Measurements from ENCODE around the gene NHERF1.

Gene NHERF1

DNA sequence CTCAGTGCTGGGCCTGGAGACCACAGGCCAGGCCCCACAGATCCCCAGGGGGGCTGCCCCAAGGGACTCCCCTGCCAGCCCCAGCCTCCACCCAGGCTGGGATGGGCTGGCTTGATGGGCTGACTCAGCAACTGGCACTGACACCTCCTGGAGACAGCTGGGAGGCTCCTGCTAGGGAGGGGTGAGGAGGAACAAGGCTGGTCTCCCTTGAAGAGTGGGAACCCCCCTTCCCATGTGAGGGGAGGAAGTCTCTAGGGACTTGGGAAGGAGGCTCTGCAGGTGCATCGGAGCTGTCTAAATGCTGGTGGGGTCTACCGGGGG, 10.4 kb downstream of the NHERF1 start:
- Histone ChIP-seq H3K36me3 (ENCODE audit: control insufficient read depth in 2 of 2, insufficient read depth in 2 of 2, low read length in 2 of 2) (no peaks in the 10 kb centered on the region), H3K9ac (ENCODE audit: low read length in 2 of 2) (no peak overlapping the region)

DNA sequence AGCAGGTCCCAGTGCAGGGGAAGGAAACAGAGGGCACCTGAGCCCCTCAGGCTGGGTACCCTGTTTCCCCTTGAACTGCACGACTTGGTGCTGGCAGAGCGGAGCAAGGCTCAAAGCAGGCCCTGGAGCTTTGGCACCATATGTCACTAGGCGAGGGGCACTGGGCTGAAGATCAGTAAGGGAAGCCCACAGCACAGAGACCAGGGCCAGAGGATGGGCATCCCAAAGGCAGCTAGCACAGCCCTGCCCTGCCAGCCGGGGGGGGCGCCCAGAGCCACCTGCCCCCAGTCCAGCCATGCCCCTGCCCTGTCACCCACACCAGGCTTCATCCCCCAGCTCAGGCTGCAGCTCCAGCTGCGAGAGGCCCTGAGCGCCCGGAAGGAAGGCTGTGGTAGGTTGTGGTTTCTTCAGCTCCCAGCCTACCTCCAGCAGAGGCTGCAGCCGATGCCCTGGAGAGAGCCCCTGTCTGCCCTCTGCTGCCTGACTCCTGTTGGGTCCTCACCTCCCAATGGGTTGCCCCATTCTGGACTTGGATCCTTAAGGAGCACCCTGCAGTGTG, 10.9 kb downstream of the NHERF1 start:
- Histone ChIP-seq H3K4me1 (ENCODE audit: control insufficient read depth, insufficient read depth, low read length) (peaks cover 20% of the 10 kb centered on the region), H3K9me3 (ENCODE audit: control insufficient read depth in 2 of 2, low read length in 2 of 2) (no peaks in the 10 kb centered on the region), H3K27ac (ENCODE audit: low read length) (no peak overlapping the region), H3K27me3 (ENCODE audit: control insufficient read depth in 1 of 2, insufficient read depth in 2 of 2, low read length in 2 of 2) (no peaks in the 10 kb centered on the region), H3K4me3 (ENCODE audit: low read length in 2 of 2) (no peak overlapping the region), H3K9ac (ENCODE audit: low read length in 2 of 2) (no peak overlapping the region), H3K36me3 (ENCODE audit: control insufficient read depth in 2 of 2, insufficient read depth in 2 of 2, low read length in 2 of 2) (no peaks in the 10 kb centered on the region)

More for the DNA sequence above, 10.4 kb downstream of the NHERF1 start:
- H3K9me3 ChIP-seq (ENCODE audit: control insufficient read depth in 2 of 2, low read length in 2 of 2): no peaks in the 10 kb centered on the region
- H3K4me1 ChIP-seq (ENCODE audit: control insufficient read depth, insufficient read depth, low read length): peaks cover 20% of the 10 kb centered on the region
- no peaks in the 10 kb centered on the region for H3K27me3 ChIP-seq (ENCODE audit: control insufficient read depth in 1 of 2, insufficient read depth in 2 of 2, low read length in 2 of 2)
- H3K4me3 ChIP-seq (ENCODE audit: low read length in 2 of 2): no peak overlapping the region
- H3K27ac ChIP-seq (ENCODE audit: low read length): no peak overlapping the region

DNA sequence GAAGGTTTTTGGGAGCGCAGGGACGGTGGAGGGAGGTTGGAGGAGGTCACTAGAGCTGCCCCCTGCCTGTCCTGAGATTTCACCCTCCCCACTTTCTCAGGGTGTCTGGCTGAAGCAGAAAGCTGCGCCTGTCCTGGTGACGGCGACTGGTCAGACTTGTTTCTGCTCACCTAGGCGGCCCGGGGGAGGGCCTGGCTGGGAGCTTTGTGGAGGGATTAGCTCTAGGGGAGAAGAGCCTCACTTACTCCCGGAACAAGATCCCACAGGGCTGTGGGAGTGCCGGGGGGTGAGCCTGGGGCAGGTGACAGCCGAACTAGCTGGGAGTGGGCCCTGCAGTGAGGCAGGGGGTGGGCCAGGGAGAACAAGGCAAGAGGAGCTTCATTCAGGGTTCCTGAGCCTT, 11.5 kb downstream of the NHERF1 start:
- Histone ChIP-seq H3K9me3 (ENCODE audit: control insufficient read depth in 2 of 2, low read length in 2 of 2) (no peaks in the 10 kb centered on the region), H3K27ac (ENCODE audit: low read length) (no peak overlapping the region), H3K4me3 (ENCODE audit: low read length in 2 of 2) (no peak overlapping the region)

DNA sequence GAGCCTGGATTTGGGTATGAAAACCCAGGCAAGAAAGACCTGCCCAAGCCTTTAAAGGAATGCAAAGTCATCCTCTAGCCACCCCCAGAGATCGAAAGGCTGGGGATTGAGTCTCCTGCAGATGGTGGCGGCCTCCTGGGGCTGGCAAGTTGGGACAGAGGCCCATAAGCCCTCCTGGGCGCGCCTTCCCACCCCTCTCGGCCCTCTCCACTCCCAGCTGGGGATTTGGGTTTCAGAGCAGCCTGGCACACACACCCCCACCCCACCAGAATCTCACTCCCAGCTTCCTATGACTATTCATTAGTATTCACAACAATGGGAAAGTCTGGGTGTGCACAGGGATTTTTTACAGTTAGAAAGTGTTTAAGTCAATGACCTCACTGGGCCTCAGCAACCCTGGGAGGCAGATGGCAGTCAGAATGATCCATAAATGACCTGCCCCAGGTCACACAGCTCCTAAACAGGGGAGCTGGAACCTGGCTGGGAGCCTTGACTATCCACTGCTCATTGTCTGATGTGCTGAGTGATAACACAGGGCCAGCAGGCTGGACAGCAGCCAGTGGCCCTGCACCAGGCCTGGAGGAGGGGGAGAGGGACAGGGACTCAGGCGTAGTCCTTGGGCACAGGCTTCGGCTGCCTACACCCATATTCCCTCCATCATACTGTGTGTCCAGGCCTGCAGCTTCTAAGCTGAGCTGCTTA, 12.1 kb downstream of the NHERF1 start:
- Histone ChIP-seq H3K27me3 (ENCODE audit: control insufficient read depth in 1 of 2, insufficient read depth in 2 of 2, low read length in 2 of 2) (no peaks in the 10 kb centered on the region), H3K27ac (ENCODE audit: low read length) (no peak overlapping the region), H3K36me3 (ENCODE audit: control insufficient read depth in 2 of 2, insufficient read depth in 2 of 2, low read length in 2 of 2) (no peaks in the 10 kb centered on the region), H3K9me3 (ENCODE audit: control insufficient read depth in 2 of 2, low read length in 2 of 2) (no peaks in the 10 kb centered on the region), H3K4me1 (ENCODE audit: control insufficient read depth, insufficient read depth, low read length) (peaks cover 20% of the 10 kb centered on the region), H3K4me3 (ENCODE audit: low read length in 2 of 2) (no peak overlapping the region), H3K9ac (ENCODE audit: low read length in 2 of 2) (no peak overlapping the region)

More for the DNA sequence above, 11.5 kb downstream of the NHERF1 start:
- no peak overlapping the region for H3K9ac ChIP-seq (ENCODE audit: low read length in 2 of 2)
- no peaks in the 10 kb centered on the region for H3K36me3 ChIP-seq (ENCODE audit: control insufficient read depth in 2 of 2, insufficient read depth in 2 of 2, low read length in 2 of 2)
- no peaks in the 10 kb centered on the region for H3K27me3 ChIP-seq (ENCODE audit: control insufficient read depth in 1 of 2, insufficient read depth in 2 of 2, low read length in 2 of 2)
- peaks cover 20% of the 10 kb centered on the region for H3K4me1 ChIP-seq (ENCODE audit: control insufficient read depth, insufficient read depth, low read length)

GRCh38 chr17:74761419-74761818, 13.0 kb downstream of the NHERF1 start:
- no peaks in the 10 kb centered on the region for H3K36me3 ChIP-seq (ENCODE audit: control insufficient read depth in 2 of 2, insufficient read depth in 2 of 2, low read length in 2 of 2)
- no peak overlapping the region for H3K9ac ChIP-seq (ENCODE audit: low read length in 2 of 2)
- H3K4me1 ChIP-seq (ENCODE audit: control insufficient read depth, insufficient read depth, low read length): peaks cover 20% of the 10 kb centered on the region
- no peak overlapping the region for H3K4me3 ChIP-seq (ENCODE audit: low read length in 2 of 2)
- no peaks in the 10 kb centered on the region for H3K27me3 ChIP-seq (ENCODE audit: control insufficient read depth in 1 of 2, insufficient read depth in 2 of 2, low read length in 2 of 2)
- H3K9me3 ChIP-seq (ENCODE audit: control insufficient read depth in 2 of 2, low read length in 2 of 2): no peaks in the 10 kb centered on the region
- no peak overlapping the region for H3K27ac ChIP-seq (ENCODE audit: low read length)

DNA sequence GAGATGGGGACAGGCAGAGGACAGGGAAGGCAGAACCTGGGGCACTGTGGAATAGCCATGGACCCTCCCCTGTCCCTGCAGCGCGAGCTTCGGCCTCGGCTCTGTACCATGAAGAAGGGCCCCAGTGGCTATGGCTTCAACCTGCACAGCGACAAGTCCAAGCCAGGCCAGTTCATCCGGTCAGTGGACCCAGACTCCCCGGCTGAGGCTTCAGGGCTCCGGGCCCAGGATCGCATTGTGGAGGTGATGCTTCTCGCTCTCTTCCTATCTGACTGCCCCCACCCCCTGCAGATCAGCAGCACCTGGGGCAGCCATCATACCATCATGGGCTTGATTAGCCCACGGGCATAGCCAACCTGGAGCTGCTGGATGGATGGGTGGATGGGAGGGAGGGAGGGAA, 13.5 kb downstream of the NHERF1 start:
- Histone ChIP-seq H3K27me3 (ENCODE audit: control insufficient read depth in 1 of 2, insufficient read depth in 2 of 2, low read length in 2 of 2) (no peaks in the 10 kb centered on the region), H3K9ac (ENCODE audit: low read length in 2 of 2) (no peak overlapping the region), H3K4me3 (ENCODE audit: low read length in 2 of 2) (no peak overlapping the region), H3K27ac (ENCODE audit: low read length) (no peak overlapping the region), H3K36me3 (ENCODE audit: control insufficient read depth in 2 of 2, insufficient read depth in 2 of 2, low read length in 2 of 2) (no peaks in the 10 kb centered on the region), H3K9me3 (ENCODE audit: control insufficient read depth in 2 of 2, low read length in 2 of 2) (no peaks in the 10 kb centered on the region), H3K4me1 (ENCODE audit: control insufficient read depth, insufficient read depth, low read length) (peaks cover 20% of the 10 kb centered on the region)

DNA sequence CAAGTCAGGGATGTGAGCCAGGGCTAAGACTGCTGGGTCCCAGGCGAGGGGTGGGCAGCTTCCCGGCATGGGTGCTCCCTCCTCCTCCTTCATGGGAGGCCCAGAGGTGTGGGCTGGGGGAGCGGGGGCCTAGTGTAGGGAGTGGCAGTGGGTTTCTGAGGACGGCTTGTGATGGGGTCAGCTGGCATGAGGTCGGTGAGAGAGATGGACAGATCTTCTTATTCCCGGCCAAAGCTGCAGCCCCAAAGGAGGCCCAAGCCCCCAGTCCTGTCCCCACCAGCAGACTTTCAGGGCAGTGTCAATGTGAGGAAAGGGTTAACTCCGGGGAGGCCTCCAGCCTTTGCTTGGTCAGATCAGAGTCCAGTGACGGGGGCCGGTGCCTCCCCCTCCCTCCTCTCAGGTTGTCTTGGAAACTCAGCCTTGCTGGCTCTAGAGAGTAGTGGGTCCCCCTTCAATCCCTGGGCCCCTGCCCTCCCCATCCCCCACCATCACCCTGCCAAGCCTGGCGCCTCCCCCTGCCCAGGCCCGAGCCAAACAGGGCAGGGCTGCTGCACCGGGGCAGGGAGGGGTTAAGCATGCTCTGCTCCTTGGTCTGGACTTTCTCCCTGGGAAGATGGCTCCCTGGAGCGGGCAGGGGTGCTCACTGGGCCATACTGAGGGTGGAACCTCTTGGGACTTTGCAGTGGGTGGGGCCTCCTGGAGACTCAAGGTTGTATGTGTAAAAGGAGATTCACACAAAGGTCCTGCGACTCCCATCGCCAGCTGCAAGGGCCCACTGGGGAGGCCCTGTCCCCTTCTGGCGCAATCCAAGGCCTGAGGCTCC, 15.3 kb downstream of the NHERF1 start:
- Histone ChIP-seq H3K36me3 (ENCODE audit: control insufficient read depth in 2 of 2, insufficient read depth in 2 of 2, low read length in 2 of 2) (no peaks in the 10 kb centered on the region), H3K9ac (ENCODE audit: low read length in 2 of 2) (no peak overlapping the region), H3K4me3 (ENCODE audit: low read length in 2 of 2) (no peak overlapping the region)

DNA sequence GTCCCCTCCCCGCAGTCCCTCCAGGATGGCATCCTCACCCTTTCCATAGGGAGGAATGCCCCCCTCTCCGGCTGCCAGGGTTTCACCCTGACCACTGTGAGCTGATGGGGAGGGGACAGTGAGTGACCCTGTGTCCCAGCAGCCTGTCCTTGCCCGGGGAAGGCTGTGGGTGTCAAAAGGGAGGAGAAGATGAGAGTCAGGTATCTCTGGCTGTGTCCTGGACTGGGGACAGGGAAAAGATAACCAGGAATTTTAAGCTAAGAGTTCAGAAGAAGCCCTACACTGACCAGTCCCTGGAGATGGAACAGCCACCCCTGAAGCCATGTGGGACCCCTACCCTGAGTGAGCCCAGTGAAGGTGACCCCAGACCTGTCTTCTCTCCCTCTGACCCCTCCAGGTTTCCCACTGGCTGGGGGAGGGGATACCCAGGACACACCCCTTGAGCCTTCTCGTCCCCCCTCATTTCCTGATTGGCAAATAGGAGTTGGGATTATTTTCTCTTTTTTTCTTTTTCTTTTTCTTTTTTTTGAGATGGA, 16.4 kb downstream of the NHERF1 start:
- Histone ChIP-seq H3K4me3 (ENCODE audit: low read length in 2 of 2) (no peak overlapping the region), H3K9me3 (ENCODE audit: control insufficient read depth in 2 of 2, low read length in 2 of 2) (no peaks in the 10 kb centered on the region), H3K27ac (ENCODE audit: low read length) (no peak overlapping the region), H3K36me3 (ENCODE audit: control insufficient read depth in 2 of 2, insufficient read depth in 2 of 2, low read length in 2 of 2) (no peaks in the 10 kb centered on the region), H3K4me1 (ENCODE audit: control insufficient read depth, insufficient read depth, low read length) (peaks cover 11% of the 10 kb centered on the region), H3K9ac (ENCODE audit: low read length in 2 of 2) (no peak overlapping the region), H3K27me3 (ENCODE audit: control insufficient read depth in 1 of 2, insufficient read depth in 2 of 2, low read length in 2 of 2) (no peaks in the 10 kb centered on the region)

More for the DNA sequence above, 15.3 kb downstream of the NHERF1 start:
- no peak overlapping the region for H3K27ac ChIP-seq (ENCODE audit: low read length)
- H3K27me3 ChIP-seq (ENCODE audit: control insufficient read depth in 1 of 2, insufficient read depth in 2 of 2, low read length in 2 of 2): no peaks in the 10 kb centered on the region
- no peaks in the 10 kb centered on the region for H3K9me3 ChIP-seq (ENCODE audit: control insufficient read depth in 2 of 2, low read length in 2 of 2)
- H3K4me1 ChIP-seq (ENCODE audit: control insufficient read depth, insufficient read depth, low read length): peaks cover 16% of the 10 kb centered on the region

DNA sequence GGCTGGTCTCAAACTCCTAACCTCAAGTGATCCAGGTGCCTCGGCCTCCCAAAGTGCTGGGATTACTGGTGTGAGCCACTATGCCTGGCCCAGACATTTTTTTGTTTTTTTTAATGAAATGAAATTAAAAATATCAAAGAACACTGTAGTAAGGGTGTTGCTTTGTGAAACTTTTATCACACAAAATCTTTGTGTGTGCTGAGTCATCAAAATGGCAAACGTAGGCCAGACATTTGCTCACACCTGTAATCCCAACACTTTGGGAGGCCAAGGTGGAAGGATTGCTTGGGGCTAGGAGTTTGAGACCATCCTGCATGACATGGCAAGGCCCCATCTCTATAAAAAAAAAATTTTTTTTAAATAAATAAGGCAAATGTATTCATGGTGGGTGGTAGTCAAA, 18.0 kb downstream of the NHERF1 start:
- Histone ChIP-seq H3K9me3 (ENCODE audit: control insufficient read depth in 2 of 2, low read length in 2 of 2) (no peaks in the 10 kb centered on the region), H3K9ac (ENCODE audit: low read length in 2 of 2) (no peak overlapping the region), H3K27ac (ENCODE audit: low read length) (no peak overlapping the region), H3K4me1 (ENCODE audit: control insufficient read depth, insufficient read depth, low read length) (peaks cover 11% of the 10 kb centered on the region), H3K4me3 (ENCODE audit: low read length in 2 of 2) (no peak overlapping the region), H3K27me3 (ENCODE audit: control insufficient read depth in 1 of 2, insufficient read depth in 2 of 2, low read length in 2 of 2) (no peaks in the 10 kb centered on the region), H3K36me3 (ENCODE audit: control insufficient read depth in 2 of 2, insufficient read depth in 2 of 2, low read length in 2 of 2) (peaks cover 2 to 6% of the 10 kb centered on the region in 2 donors)

- H3K27ac ChIP-seq (ENCODE audit: low read length): no peak overlapping the region
- no peak overlapping the region for H3K9ac ChIP-seq (ENCODE audit: low read length in 2 of 2)
- no peaks in the 10 kb centered on the region for H3K27me3 ChIP-seq (ENCODE audit: control insufficient read depth in 1 of 2, insufficient read depth in 2 of 2, low read length in 2 of 2)
- H3K4me3 ChIP-seq (ENCODE audit: low read length in 2 of 2): no peak overlapping the region
- peaks cover 8 to 13% of the 10 kb centered on the region in 2 donors for H3K36me3 ChIP-seq (ENCODE audit: control insufficient read depth in 2 of 2, insufficient read depth in 2 of 2, low read length in 2 of 2)
- H3K9me3 ChIP-seq (ENCODE audit: control insufficient read depth in 2 of 2, low read length in 2 of 2): no peaks in the 10 kb centered on the region
- H3K4me1 ChIP-seq (ENCODE audit: control insufficient read depth, insufficient read depth, low read length): peaks cover 11% of the 10 kb centered on the region
Measured at GRCh38 chr17:74767111-74767516, 18.7 kb downstream of the NHERF1 start.

All from stomach smooth muscle (tissue), 2 donors.